Esophagus squamous epithelium (tissue), 5 donors: Measurements from ENCODE around the gene LAPTM5. TPM values are rescaled to one million over a fixed set of nuclear protein-coding genes. Genes with fewer than 3 reads are reported as not detected.

Experiments used
- DNase-seq: peaks from one replicate; lab custom pipeline; 2025; lab: John Stamatoyannopoulos, UW
- H3K27ac ChIP-seq, 4 donors: fragments of 200-600 bp; sonication (generic); one replicate each; pipeline ENCODE4 v1.5.1; 2016 to 2019; ENCODE audit warnings: mild to moderate bottlenecking in 1 of 4
- H3K27me3 ChIP-seq, 4 donors: fragments of 200-600 bp; sonication (generic); 1 replicate in 3 of 4; 2 replicates in 1 of 4; pipeline versions ENCODE4 v1.5.1 to v1.6.0; 2017 to 2021; ENCODE audit warnings: antibody characterized with exemption in 1 of 4
- H3K36me3 ChIP-seq, 3 donors: fragments of 200-600 bp; sonication (generic); one replicate each; pipeline ENCODE4 v1.5.1; 2016 to 2019
- H3K4me1 ChIP-seq, 3 donors: fragments of 200-600 bp; sonication (generic); one replicate each; pipeline ENCODE4 v1.5.1; 2017 to 2019
- H3K4me3 ChIP-seq, 4 donors: fragments of 200-600 bp; sonication (generic); 1 replicate in 3 of 4; 2 replicates in 1 of 4; pipeline ENCODE4 v1.5.1; 2016 to 2019; ENCODE audit warnings: mild to moderate bottlenecking in 2 of 4, moderate library complexity in 1 of 4
- H3K9me3 ChIP-seq, 3 donors: fragments of 200-600 bp; sonication (generic); one replicate each; pipeline ENCODE4 v1.5.1; 2016 to 2019
- POLR2A ChIP-seq, 4 donors: fragments of 450-650 bp; IDR thresholded peaks; one replicate each; pipeline ENCODE4 v1.6.1; 2017; ENCODE audit warnings: antibody characterized with exemption in 4 of 4, mild to moderate bottlenecking in 4 of 4, moderate library complexity in 3 of 4
- WGBS, 2 donors: methylation state at CpG; one replicate each; pipeline ENCODE4 v1.1.5; 2018; 5-methylcytosine and 5-hydroxymethylcytosine counted together
- intact Hi-C: fragments of 100-400 bp; cut with DNase I; formaldehyde crosslinking; loops from one replicate; pipeline ENCODE4 v1.15.0; 2022
- small RNA-seq, 4 donors: library from RNA; depleted of rRNA; stranded (forward); fragments of <200 nt; gene quantifications; one replicate each; pipeline ENCODE3, GENCODE V24; 2016
- total RNA-seq, 4 donors: library from RNA; depleted of rRNA; stranded (reverse); fragments of >200 nt; gene quantifications; one replicate each; pipeline ENCODE4 v1.1.0, GENCODE V29; 2016
- TF ChIP-seq, protein P1 (sequence below), 6 experiments: fragments of 450-650 bp in 4 of 6; fragments of 200-600 bp in 2 of 6; sonication (generic) in 2 of 6; IDR thresholded peaks; one replicate each; pipeline ENCODE4 v1.5.1; 2016 to 2019; ENCODE audit warnings: antibody characterized with exemption in 6 of 6, mild to moderate bottlenecking in 4 of 6, moderate library complexity in 4 of 6
- donor health status: DM: yes; HTN: yes; CAD: no.

The LAPTM5 gene
- total RNA-seq, 4 donors from 2014 or later: 6.3 to 53.4 (median 24.6) TPM

DNA sequence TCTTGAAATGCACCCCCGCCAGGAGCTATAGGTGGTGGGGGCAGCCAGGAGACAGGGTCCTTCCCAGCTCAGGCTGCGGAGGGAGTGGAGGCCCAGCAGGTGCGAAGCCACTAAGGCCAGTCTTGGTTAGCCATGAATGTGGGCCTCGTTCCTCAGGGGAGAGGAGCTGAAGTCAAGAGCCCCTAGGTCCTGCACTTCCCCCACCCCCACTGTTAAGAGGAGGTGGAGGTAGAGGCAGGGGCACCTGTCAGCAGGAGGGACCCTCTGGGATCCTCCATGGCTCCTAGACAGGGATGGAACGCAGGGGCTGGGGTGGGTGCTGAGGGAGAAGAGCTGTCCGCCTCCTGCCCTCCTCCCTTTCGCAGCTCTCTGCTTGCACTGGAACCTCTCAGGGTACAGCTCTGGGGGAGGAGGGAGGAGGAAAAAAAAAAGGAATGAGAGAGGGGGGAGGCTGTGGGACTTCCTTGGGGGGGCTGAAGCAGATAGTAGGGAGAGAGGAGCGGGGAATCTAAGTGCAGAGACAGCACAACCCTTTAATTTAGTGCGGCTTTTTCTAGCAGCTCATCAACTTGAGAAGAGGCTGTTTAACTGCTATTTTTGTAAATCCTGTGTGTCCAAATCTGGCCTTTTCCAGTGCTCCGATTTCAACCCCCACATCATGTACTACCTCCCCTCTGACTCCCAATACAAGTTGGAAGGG is 71.2 kb downstream of the LAPTM5 start:
- Histone ChIP-seq H3K27me3 (peaks cover 0 to 75% (median 4%) of the 10 kb centered on the region in 4 donors), H3K27ac (peak overlapping the region in 1 of 4 donors; percentile 14), H3K4me1 (peaks cover 3 to 18% (median 6%) of the 10 kb centered on the region in 3 donors), H3K36me3 (no peaks in the 10 kb centered on the region), H3K4me3 (no peak overlapping the region), H3K9me3 (no peaks in the 10 kb centered on the region)
- WGBS, 2 donors: 64% methylated on average over 6 of the region's 10 CpGs
- intact Hi-C loops: no loop called here
- no peak for DNase-seq
- TF ChIP-seq, protein P1, sequence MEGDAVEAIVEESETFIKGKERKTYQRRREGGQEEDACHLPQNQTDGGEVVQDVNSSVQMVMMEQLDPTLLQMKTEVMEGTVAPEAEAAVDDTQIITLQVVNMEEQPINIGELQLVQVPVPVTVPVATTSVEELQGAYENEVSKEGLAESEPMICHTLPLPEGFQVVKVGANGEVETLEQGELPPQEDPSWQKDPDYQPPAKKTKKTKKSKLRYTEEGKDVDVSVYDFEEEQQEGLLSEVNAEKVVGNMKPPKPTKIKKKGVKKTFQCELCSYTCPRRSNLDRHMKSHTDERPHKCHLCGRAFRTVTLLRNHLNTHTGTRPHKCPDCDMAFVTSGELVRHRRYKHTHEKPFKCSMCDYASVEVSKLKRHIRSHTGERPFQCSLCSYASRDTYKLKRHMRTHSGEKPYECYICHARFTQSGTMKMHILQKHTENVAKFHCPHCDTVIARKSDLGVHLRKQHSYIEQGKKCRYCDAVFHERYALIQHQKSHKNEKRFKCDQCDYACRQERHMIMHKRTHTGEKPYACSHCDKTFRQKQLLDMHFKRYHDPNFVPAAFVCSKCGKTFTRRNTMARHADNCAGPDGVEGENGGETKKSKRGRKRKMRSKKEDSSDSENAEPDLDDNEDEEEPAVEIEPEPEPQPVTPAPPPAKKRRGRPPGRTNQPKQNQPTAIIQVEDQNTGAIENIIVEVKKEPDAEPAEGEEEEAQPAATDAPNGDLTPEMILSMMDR (IDR thresholded peaks at IDR 0.05): no peak
- no peak for TF ChIP-seq POLR2A (IDR thresholded peaks at IDR 0.05)

DNA sequence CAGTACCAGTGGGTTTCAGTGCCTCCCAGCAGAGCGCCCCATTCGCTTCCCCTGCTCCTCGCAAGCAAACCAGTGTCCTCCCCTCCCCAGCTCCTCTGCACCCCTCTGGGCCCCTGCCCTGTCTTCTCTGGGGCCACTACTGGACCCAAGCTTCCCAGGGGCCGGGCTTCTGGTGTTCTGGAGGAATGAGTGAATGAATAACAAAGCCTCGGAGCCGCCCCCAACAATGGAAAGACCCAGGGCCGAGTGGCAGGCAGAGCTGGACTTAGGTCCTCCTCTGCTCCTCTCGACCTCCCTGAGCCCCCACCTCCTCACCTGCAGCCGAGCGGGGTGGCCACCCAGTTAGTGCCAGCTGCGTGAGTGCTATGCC is 71.8 kb downstream of the LAPTM5 start:
- Histone ChIP-seq H3K4me1 (peaks cover 3 to 18% (median 6%) of the 10 kb centered on the region in 3 donors), H3K4me3 (peak overlapping the region in 1 of 4 donors; percentile 12), H3K27me3 (peaks cover 0 to 75% (median 4%) of the 10 kb centered on the region in 4 donors), H3K27ac (no peak overlapping the region), H3K36me3 (no peaks in the 10 kb centered on the region), H3K9me3 (no peaks in the 10 kb centered on the region)
- WGBS, 2 donors: 45 to 52% methylated on average over 4 to 10 of the region's 11 CpGs
- TF ChIP-seq POLR2A (IDR thresholded peaks at IDR 0.05): no peak
- no peak for DNase-seq
- intact Hi-C loops: no loop called here

DNA sequence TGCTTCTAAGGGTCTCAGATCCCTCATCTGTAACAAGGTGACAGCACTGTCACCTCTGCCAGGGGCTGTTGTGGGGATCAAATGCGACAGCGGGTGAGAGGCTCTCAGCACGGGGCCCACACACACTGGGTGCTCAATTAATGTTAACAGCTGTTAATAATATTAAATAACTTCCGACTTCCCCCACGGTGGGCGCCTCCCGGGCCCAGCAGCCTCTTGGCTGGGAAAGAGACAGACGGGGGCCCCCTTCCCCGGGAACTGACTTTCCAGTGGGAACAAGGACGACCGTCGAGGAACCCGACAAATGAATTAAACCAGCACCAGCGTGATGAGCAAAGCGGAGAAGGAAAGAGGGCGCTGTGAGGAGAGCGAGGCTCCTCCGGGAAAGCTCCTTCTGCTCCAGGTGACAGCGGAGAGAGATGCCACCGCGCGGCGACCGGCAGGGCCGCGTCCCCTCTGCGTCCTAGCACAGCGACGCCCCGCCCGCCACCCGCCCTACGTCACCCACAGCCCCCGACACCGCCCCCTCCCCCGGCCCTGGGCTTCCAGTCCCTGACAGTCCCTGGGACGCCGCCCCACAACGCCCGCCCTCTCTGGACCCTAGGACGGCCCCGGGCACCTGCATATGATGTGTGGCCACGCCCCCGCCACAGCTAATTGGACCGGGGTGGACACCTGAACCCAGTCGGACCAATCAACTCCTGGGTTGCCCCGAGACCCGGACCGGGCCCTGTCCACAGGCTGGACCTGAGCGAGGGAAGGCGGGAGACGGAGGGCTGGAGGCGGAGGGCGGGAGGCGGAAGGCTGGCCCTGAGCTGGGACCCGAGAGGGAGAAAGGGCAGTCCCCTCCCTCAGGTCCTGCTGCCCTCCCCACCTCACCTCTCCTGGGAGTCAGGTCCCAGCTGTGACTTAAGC is 72.4 kb downstream of the LAPTM5 start:
- DNase-seq: no peak
- Histone ChIP-seq H3K4me1 (peaks cover under 1 to 14% (median 6%) of the 10 kb centered on the region in 3 donors), H3K9me3 (no peaks in the 10 kb centered on the region), H3K36me3 (no peaks in the 10 kb centered on the region), H3K4me3 (peak overlapping the region in 2 of 4 donors; percentile 9 to 37), H3K27me3 (peaks cover 0 to 82% (median 4%) of the 10 kb centered on the region in 4 donors), H3K27ac (no peak overlapping the region)
- TF ChIP-seq POLR2A (IDR thresholded peaks at IDR 0.05): no peak
- TF ChIP-seq, protein P1 (IDR thresholded peaks at IDR 0.05): peak in 1 of 6 experiments; percentile 8
- intact Hi-C loops: no loop called here
- WGBS, 2 donors: 13 to 23% methylated on average over 8 to 12 of the region's 56 CpGs

DNA sequence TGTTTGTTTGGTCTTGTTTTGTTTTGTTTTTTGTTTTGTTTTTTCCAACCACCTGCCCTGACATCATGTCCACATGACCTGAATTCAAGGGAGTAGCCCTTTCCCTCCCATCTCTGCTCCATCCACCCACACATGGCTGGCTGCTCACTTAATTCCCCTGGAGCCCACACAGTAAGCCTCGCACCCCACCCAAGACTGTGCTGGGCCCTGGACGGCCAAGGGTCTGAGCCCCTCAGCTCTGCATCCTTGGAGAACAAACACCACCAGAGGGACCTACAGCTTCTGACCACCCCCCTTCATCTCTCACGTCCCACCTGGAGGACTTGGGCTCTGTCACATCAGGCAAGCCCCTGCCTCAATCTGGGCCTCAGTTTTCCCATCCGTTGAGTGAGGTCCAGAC is 73.3 kb downstream of the LAPTM5 start:
- Histone ChIP-seq H3K9me3 (no peaks in the 10 kb centered on the region), H3K4me1 (peaks cover 0 to 13% (median 6%) of the 10 kb centered on the region in 3 donors), H3K4me3 (no peak overlapping the region), H3K27ac (no peak overlapping the region), H3K36me3 (no peaks in the 10 kb centered on the region), H3K27me3 (peaks cover 0 to 86% (median 4%) of the 10 kb centered on the region in 4 donors)
- WGBS, 2 donors: 60 to 90% methylated on average over 1 of the region's 4 CpGs
- TF ChIP-seq, protein P1 (IDR thresholded peaks at IDR 0.05): no peak
- no peak for TF ChIP-seq POLR2A (IDR thresholded peaks at IDR 0.05)
- DNase-seq: no peak
- intact Hi-C loops: no loop called here

DNA sequence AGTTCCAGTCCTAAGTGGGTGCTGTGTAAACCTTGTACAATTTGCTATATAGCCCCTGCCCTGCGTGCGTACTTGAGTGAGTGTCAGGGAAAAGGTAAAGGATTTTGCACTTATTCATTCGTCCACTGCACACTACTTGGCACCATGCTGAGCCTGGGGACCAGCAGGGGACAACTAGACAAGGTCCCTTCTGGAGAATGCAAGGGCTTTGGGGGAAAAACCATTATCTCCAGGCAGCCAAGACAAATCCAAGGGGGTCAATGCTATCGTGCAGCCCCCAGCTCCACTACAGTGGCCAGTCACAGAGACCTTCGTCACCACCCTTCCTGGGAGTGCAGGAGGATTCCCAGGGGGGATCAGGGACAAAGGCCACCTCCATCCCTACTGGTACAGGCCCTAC is 73.9 kb downstream of the LAPTM5 start:
- H3K27me3 ChIP-seq: peaks cover 0 to 92% (median 4%) of the 10 kb centered on the region in 4 donors
- no peaks in the 10 kb centered on the region for H3K36me3 ChIP-seq
- no peak for DNase-seq
- H3K4me3 ChIP-seq: no peak overlapping the region
- WGBS, 2 donors: 55 to 83% methylated on average over 3 to 4 of the region's 5 CpGs
- H3K4me1 ChIP-seq: peaks cover 0 to 13% (median 6%) of the 10 kb centered on the region in 3 donors
- intact Hi-C loops: no loop called here
- H3K9me3 ChIP-seq: no peaks in the 10 kb centered on the region
- no peak overlapping the region for H3K27ac ChIP-seq
- no peak for TF ChIP-seq POLR2A (IDR thresholded peaks at IDR 0.05)
- TF ChIP-seq, protein P1 (IDR thresholded peaks at IDR 0.05): no peak

Small RNA genes lying within 50 kb of the gene (small RNA-seq; reads per million reads assigned to genes)
- 0 reads per million in 4 donors for gene MIR4420

Other genes with a start within 250 kb of the LAPTM5 start
- gene MATN1, start 34.2 kb downstream of the LAPTM5 start, total RNA-seq: not detected
- 10 to 100 TPM in 1 of 4 donors, 1 to 10 TPM in 3; 2.9 to 11.6 (median 5.1) TPM for gene SDC3, start 151.0 kb upstream of the LAPTM5 start, total RNA-seq